A549 (cell line): ENCODE data around the gene NKX3-2. TPM values are rescaled to one million over a fixed set of nuclear protein-coding genes. Genes with fewer than 3 reads are reported as not detected.

ENCODE experiments used
- ATAC-seq, 2 experiments: fragments of 200-7000 bp in 1 of 2; fragments of >200 bp in 1 of 2; cut with Nextera tagmentation in 1 of 2; cut with Tn5 transposase in 1 of 2; 3 replicates each; pipeline versions ENCODE4 v1.8.0 to v1.9.1; 2018 to 2020; ENCODE audit warnings: mild to moderate bottlenecking in 1 of 2, moderate library complexity in 1 of 2
- CTCF ChIA-PET: fragments of 300-600 bp; sonication (Branson Sonifier 250); formaldehyde crosslinking; extraction: SDS; loops from one replicate; lab custom pipeline; 2021; ENCODE audit warnings: antibody characterized with exemption, inconsistent platforms; lab: Yijun Ruan, JAX
- POLR2A ChIA-PET: fragments of 350-600 bp; formaldehyde crosslinking; extraction: SDS; loops from one replicate; lab custom pipeline; 2021; ENCODE audit warnings: antibody characterized with exemption, inconsistent platforms; lab: Yijun Ruan, JAX
- DNase-seq, 2 experiments: peaks; one replicate each; pipeline versions ENCODE4 v3.0.0 to v3.0.0-alpha.2; 2011 to 2016; ENCODE audit warnings: low read depth in 1 of 2, low spot score in 1 of 2
- FAIRE-seq: peaks from 2 replicates; lab custom pipeline; 2011; peaks lifted over from hg19 to GRCh38; lab: Jason Lieb, UNC
- H3K27ac ChIP-seq, 2 experiments: fragments of >200 bp; sonication (Bioruptor Twin); formaldehyde crosslinking; 3 replicates each; pipeline ENCODE4 v1.5.1; 2016 to 2017
- H3K4me1 ChIP-seq: fragments of >200 bp; sonication (Bioruptor Twin); formaldehyde crosslinking; 3 replicates; pipeline ENCODE4 v1.6.1; 2016
- H3K4me2 ChIP-seq: fragments of >200 bp; sonication (Bioruptor Twin); formaldehyde crosslinking; 3 replicates; pipeline ENCODE4 v1.6.1; 2016
- H3K4me3 ChIP-seq: fragments of >200 bp; sonication (Bioruptor Twin); formaldehyde crosslinking; 3 replicates; pipeline ENCODE4 v1.5.1; 2016
- H3K9me3 ChIP-seq: fragments of >200 bp; sonication (Bioruptor Twin); formaldehyde crosslinking; 3 replicates; pipeline ENCODE4 v1.6.1; 2016
- BCL3 ChIP-seq: fragments of >200 bp; sonication (Bioruptor Twin); formaldehyde crosslinking; IDR thresholded peaks from 3 replicates; pipeline ENCODE4 v1.6.1; 2016
- BHLHE40 ChIP-seq: IDR thresholded peaks from 2 replicates; pipeline ENCODE4 v1.6.1; 2012; ENCODE audit warnings: low read depth, low read length, inconsistent platforms
- CBX2 ChIP-seq: fragments of 200-600 bp; sonication (generic); IDR thresholded peaks from 2 replicates; pipeline ENCODE4 v1.6.1; 2016; ENCODE audit warnings: low read depth, mild to moderate bottlenecking, borderline replicate concordance
- CHD2 ChIP-seq: fragments of 150-350 bp; IDR thresholded peaks from 2 replicates; pipeline ENCODE4 v1.6.1; 2014; ENCODE audit warnings: low read length; ENCODE audit not compliant: partially characterized antibody
- CHD4 ChIP-seq: fragments of 200-600 bp; sonication (generic); IDR thresholded peaks from 2 replicates; pipeline ENCODE4 v1.6.1; 2016; ENCODE audit warnings: antibody characterized with exemption, mild to moderate bottlenecking, borderline replicate concordance
- E2F6 ChIP-seq: IDR thresholded peaks from 2 replicates; pipeline ENCODE4 v1.6.1; 2012; ENCODE audit warnings: low read depth, borderline replicate concordance
- ELK1 ChIP-seq: fragments of 150-350 bp; IDR thresholded peaks from 2 replicates; pipeline ENCODE4 v1.6.1; 2014; ENCODE audit warnings: low read depth, mild to moderate bottlenecking, low read length
- EP300 ChIP-seq, 2 experiments: fragments of >200 bp; sonication (Bioruptor Twin); formaldehyde crosslinking; IDR thresholded peaks; 2 replicates in 1 of 2; 3 replicates in 1 of 2; pipeline ENCODE4 v1.6.1; 2016 to 2017
- FOSB ChIP-seq: fragments of 250-450 bp; sonication (Bioruptor Pico); IDR thresholded peaks from 2 replicates; pipeline ENCODE4 v1.5.0; 2020; ENCODE audit warnings: mild to moderate bottlenecking, moderate library complexity
- FOSL2 ChIP-seq, 2 experiments: fragments of 450-650 bp in 1 of 2; fragments of >200 bp in 1 of 2; sonication (Bioruptor Twin) in 1 of 2; formaldehyde crosslinking; IDR thresholded peaks; 2 replicates each; pipeline versions ENCODE4 v1.5.0 to v1.6.1; 2016 to 2020; ENCODE audit warnings: mild to moderate bottlenecking in 1 of 2, moderate library complexity in 1 of 2
- FOXS1 ChIP-seq: fragments of 250-450 bp; sonication (Bioruptor Pico); IDR thresholded peaks from 2 replicates; pipeline ENCODE4 v1.5.0; 2020; ENCODE audit warnings: mild to moderate bottlenecking, moderate library complexity
- KDM5A ChIP-seq: fragments of 200-600 bp; sonication (generic); IDR thresholded peaks from 2 replicates; pipeline ENCODE4 v1.6.1; 2016; ENCODE audit warnings: antibody characterized with exemption, mild to moderate bottlenecking
- MAFK ChIP-seq: fragments of 450-650 bp; IDR thresholded peaks from 2 replicates; pipeline ENCODE4 v1.6.1; 2014; ENCODE audit not compliant: partially characterized antibody
- MAZ ChIP-seq: fragments of 150-350 bp; IDR thresholded peaks from 2 replicates; pipeline ENCODE4 v1.6.1; 2014; ENCODE audit warnings: antibody characterized with exemption, low read depth, low read length, borderline replicate concordance
- NPAS2 ChIP-seq: fragments of 250-450 bp; sonication (Bioruptor Pico); IDR thresholded peaks from 2 replicates; pipeline ENCODE4 v1.8.0; 2022; ENCODE audit warnings: mild to moderate bottlenecking, moderate library complexity, borderline replicate concordance
- RAD21 ChIP-seq, 2 experiments: fragments of >200 bp in 1 of 2; sonication (Bioruptor Twin) in 1 of 2; formaldehyde crosslinking in 1 of 2; IDR thresholded peaks in 1 of 2; conservative IDR thresholded peaks in 1 of 2; 2 replicates in 1 of 2; 3 replicates in 1 of 2; pipeline ENCODE4 v1.6.1; 2012 to 2018; ENCODE audit warnings: inconsistent platforms in 1 of 2
- RARB ChIP-seq: fragments of 250-450 bp; sonication (Bioruptor Pico); IDR thresholded peaks from 2 replicates; pipeline ENCODE4 v1.8.0; 2021; ENCODE audit warnings: mild to moderate bottlenecking, moderate library complexity
- SREBF2 ChIP-seq: fragments of 450-650 bp; IDR thresholded peaks from 2 replicates; pipeline ENCODE4 v1.6.1; 2014; ENCODE audit warnings: mild to moderate bottlenecking, moderate library complexity
- TP53 ChIP-seq: fragments of 250-450 bp; sonication (Bioruptor Pico); IDR thresholded peaks from 2 replicates; pipeline ENCODE4 v1.5.0; 2021; ENCODE audit warnings: mild to moderate bottlenecking, moderate library complexity
- USF2 ChIP-seq: fragments of 450-650 bp; IDR thresholded peaks from 2 replicates; pipeline ENCODE4 v1.6.1; 2014; ENCODE audit warnings: antibody characterized with exemption
- ZSCAN20 ChIP-seq: fragments of 250-450 bp; sonication (Bioruptor Pico); IDR thresholded peaks from 2 replicates; pipeline ENCODE4 v1.8.0; 2022; ENCODE audit warnings: mild to moderate bottlenecking, moderate library complexity
- WGBS: methylation state at CpG from one replicate; pipeline ENCODE4 v1.1.6; 2017; ENCODE audit errors: missing lambda C conversion rate; 5-methylcytosine and 5-hydroxymethylcytosine counted together
- polyA plus RNA-seq, 4 experiments: library from polyadenylated mRNA; depleted of rRNA in 3 of 4; stranded (reverse); fragments of >200 nt; fragmentation: RNase III in 1 of 4; extraction: RNeasy Plus Mini Kit Qiagen cat#74134 plus additional on column Dnase treatment in 1 of 4; gene quantifications; 2 replicates in 3 of 4; 3 replicates in 1 of 4; pipeline ENCODE4 v1.2.3, GENCODE V29; 2011 to 2017

NKX3-2 gene
- polyA plus RNA-seq, 2 of the 4 experiments (the other 2 are of a cell fraction), result 0.06 to 0.44 TPM

GRCh38 chr4:13543032-13543838, 1.1 kb downstream of the NKX3-2 start:
- FAIRE-seq (no peak), DNase-seq (no peak), ATAC-seq (no peak)
- ChIA-PET CTCF (interaction anchor here (1.2 to 3.4 kb wide), 6 partner anchors 9 to 691 kb away, joined by 3 to 22 read pairs (median 4); no protein-coding TSS in a partner anchor), POLR2A (no interaction called here)
- H3K4me2 ChIP-seq, result no peak overlapping the region; the same call in 2 of the 3 replicates
- H3K9me3 ChIP-seq, result no peaks in the 10 kb centered on the region
- no peak overlapping the region for H3K4me3 ChIP-seq
- TF ChIP-seq EP300 (IDR thresholded peaks at IDR 0.05) (no peak), FOSB (CRISPR knock-in tag) (no peak), BHLHE40 (no peak)
- H3K27ac ChIP-seq, result no peak overlapping the region
- 94% methylated on average over 30 of the region's 30 CpGs for WGBS
- no peaks in the 10 kb centered on the region; the same call in 2 of the 3 replicates for H3K4me1 ChIP-seq

GRCh38 chr4:13542577-13543031, 1.7 kb downstream of the NKX3-2 start:
- ATAC-seq (no peak), DNase-seq (no peak), FAIRE-seq (no peak)
- H3K4me3 ChIP-seq, result no peak overlapping the region
- ChIA-PET POLR2A (no interaction called here), CTCF (interaction anchor here (0.7 to 3.4 kb wide), 17 partner anchors 9 to 812 kb away, joined by 3 to 22 read pairs (median 4); no protein-coding TSS in a partner anchor)
- no peaks in the 10 kb centered on the region for H3K9me3 ChIP-seq
- no peak for TF ChIP-seq TP53 (CRISPR knock-in tag)
- TF ChIP-seq E2F6, result no peak
- TF ChIP-seq CHD4, result no peak
- TF ChIP-seq BCL3, result no peak
- no peak for TF ChIP-seq KDM5A
- no peak for TF ChIP-seq RARB
- no peak for TF ChIP-seq MAZ
- no peak for TF ChIP-seq FOXS1 (CRISPR knock-in tag)
- no peak for TF ChIP-seq USF2
- no peak for TF ChIP-seq NPAS2 (CRISPR knock-in tag)
- no peak for TF ChIP-seq SREBF2
- TF ChIP-seq RAD21 (conservative IDR thresholded peaks at IDR 0.05 in 1 of 2, IDR thresholded peaks at IDR 0.05 in 1 of 2), result no peak
- TF ChIP-seq ZSCAN20 (CRISPR knock-in tag), result no peak
- no peak for TF ChIP-seq MAFK
- TF ChIP-seq CHD2, result no peak
- no peak for TF ChIP-seq ELK1
- no peak for TF ChIP-seq FOSL2 (IDR thresholded peaks at IDR 0.05)
- TF ChIP-seq FOSL2 (CRISPR knock-in tag; IDR thresholded peaks at IDR 0.05), result no peak
- TF ChIP-seq CBX2, result no peak
- no peak overlapping the region for H3K27ac ChIP-seq
- no peaks in the 10 kb centered on the region; the same call in 2 of the 3 replicates for H3K4me1 ChIP-seq
- no peak overlapping the region; the same call in 2 of the 3 replicates for H3K4me2 ChIP-seq
- 97% methylated on average over 19 of the region's 27 CpGs for WGBS
